ENCODE data around the gene PARN. TPM values are rescaled to one million over a fixed set of nuclear protein-coding genes. Genes with fewer than 3 reads are reported as not detected.
"Not testable (repeated sequence)": the region's sequence is repeated elsewhere in the genome, so short reads cannot be mapped to it uniquely, and the experiment has no call there.

PARN gene
- total RNA-seq, 2 experiments from 2014 or later, result 40.7 to 45.8 TPM

DNA sequence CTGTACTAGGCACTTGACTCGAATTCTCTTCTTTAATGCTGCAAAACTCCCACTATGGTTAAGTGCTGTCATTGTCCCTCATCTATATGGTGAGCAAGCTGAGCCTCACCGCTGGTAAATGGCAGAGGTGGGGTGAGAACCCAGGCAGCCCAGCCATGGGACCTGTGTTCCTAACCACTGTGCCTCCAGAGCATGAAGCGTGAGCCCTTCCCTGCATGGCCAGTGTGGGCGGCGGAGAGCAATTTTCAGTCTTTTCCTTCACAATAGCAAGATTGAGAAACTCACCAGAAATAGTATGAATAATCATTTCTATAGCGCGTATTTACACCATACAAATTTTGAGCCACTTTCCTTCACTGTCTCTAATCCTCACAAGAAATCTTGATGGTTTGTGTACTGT, 11.9 kb upstream of the PARN start:
- Mint-ChIP-seq H3K27me3 (no peaks in the 10 kb centered on the region), H3K36me3 (peaks cover 9% of the 10 kb centered on the region), H3K9me3 (no peaks in the 10 kb centered on the region), H3K27ac (no peak overlapping the region), H3K4me1 (peaks cover 4% of the 10 kb centered on the region), H3K4me3 (no peak overlapping the region)
- DNase-seq (no peak), ATAC-seq (ENCODE audit: low read depth) (no peak)
- POLR2A ChIA-PET, result interaction anchor here (1.1 kb wide), 1 partner anchor 8 kb away, joined by 6 read pairs; no protein-coding TSS in a partner anchor

- DNase-seq (no peak), ATAC-seq (ENCODE audit: low read depth) (no peak)
- Mint-ChIP-seq H3K9me3 (no peaks in the 10 kb centered on the region), H3K27me3 (no peaks in the 10 kb centered on the region), H3K4me1 (peaks cover 6% of the 10 kb centered on the region), H3K27ac (no peak overlapping the region), H3K36me3 (peaks cover 9% of the 10 kb centered on the region), H3K4me3 (no peak overlapping the region)
- POLR2A ChIA-PET, result no interaction called here
These were observed 11.1 kb upstream of the PARN start for GRCh38 chr16:14641206-14641605.

GRCh38 chr16:14640538-14640937, 10.5 kb upstream of the PARN start:
- no peaks in the 10 kb centered on the region for H3K9me3 Mint-ChIP-seq
- POLR2A ChIA-PET, result interaction anchor here (0.8 kb wide), 1 partner anchor 17 kb away, joined by 4 read pairs; no protein-coding TSS in a partner anchor
- no peak for DNase-seq
- peaks cover 12% of the 10 kb centered on the region for H3K36me3 Mint-ChIP-seq
- ATAC-seq (ENCODE audit: low read depth), result no peak
- H3K4me1 Mint-ChIP-seq, result peaks cover 11% of the 10 kb centered on the region
- no peak overlapping the region for H3K27ac Mint-ChIP-seq
- no peak overlapping the region for H3K4me3 Mint-ChIP-seq
- no peaks in the 10 kb centered on the region for H3K27me3 Mint-ChIP-seq

GRCh38 chr16:14636951-14637240, 6.8 kb upstream of the PARN start:
- H3K4me3 Mint-ChIP-seq; ATAC-seq (ENCODE audit: low read depth); DNase-seq; H3K27me3 Mint-ChIP-seq; H3K27ac Mint-ChIP-seq; POLR2A ChIA-PET; H3K9me3 Mint-ChIP-seq; H3K36me3 Mint-ChIP-seq: not testable (repeated sequence)
- H3K4me1 Mint-ChIP-seq, result peaks cover 25% of the 10 kb centered on the region

- DNase-seq; POLR2A ChIA-PET; H3K27me3 Mint-ChIP-seq; H3K4me3 Mint-ChIP-seq; H3K9me3 Mint-ChIP-seq; H3K36me3 Mint-ChIP-seq; H3K27ac Mint-ChIP-seq; ATAC-seq (ENCODE audit: low read depth): not testable (repeated sequence)
- peaks cover 28% of the 10 kb centered on the region for H3K4me1 Mint-ChIP-seq
These were observed 6.3 kb upstream of the PARN start for GRCh38 chr16:14636179-14636950.

DNA sequence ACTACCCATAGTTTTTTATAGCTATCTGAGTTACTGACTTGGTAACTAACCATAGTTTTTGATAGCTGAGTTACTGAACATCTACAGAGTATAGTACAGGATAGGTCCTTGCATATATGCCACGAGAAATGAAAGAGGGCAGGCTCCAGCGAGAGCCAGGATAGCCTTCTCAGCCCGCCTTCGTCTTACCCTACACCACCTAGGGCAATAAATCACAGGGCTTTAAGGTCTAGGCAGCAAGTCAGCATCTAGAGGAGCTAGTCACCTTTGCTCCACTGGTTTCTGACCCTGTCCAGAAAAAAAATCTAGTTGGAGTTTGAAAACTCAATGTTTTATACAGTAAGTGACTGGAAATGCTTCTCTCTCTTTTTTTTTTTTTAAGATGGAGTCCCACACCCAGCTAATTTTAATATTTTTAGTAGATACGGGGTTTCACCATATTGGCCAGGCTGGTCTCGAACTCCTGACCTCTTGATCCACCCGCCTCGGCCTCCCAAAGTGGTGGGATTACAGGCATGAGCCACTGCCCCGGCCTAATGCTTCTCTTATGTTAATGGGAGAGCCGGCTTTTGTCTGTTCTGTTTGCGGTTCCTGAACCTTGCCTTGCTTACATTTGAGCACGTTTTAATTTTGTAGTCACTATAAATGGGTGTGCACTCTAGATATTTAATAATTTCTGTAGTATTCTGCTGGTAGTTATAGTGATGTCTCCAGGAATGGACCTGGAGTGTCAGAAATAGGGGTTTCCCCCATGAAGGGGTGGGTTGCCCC, 5.5 kb upstream of the PARN start:
- POLR2A ChIA-PET, result interaction anchor here (0.5 to 0.7 kb wide), 2 partner anchors 9 to 21 kb away, joined by 3 to 4 read pairs; no protein-coding TSS in a partner anchor
- DNase-seq (no peak), ATAC-seq (ENCODE audit: low read depth) (no peak)
- no peak overlapping the region for H3K27ac Mint-ChIP-seq
- H3K36me3 Mint-ChIP-seq, result peaks cover 5% of the 10 kb centered on the region
- H3K27me3 Mint-ChIP-seq, result no peaks in the 10 kb centered on the region
- H3K4me1 Mint-ChIP-seq, result peaks cover 30% of the 10 kb centered on the region
- H3K9me3 Mint-ChIP-seq, result no peaks in the 10 kb centered on the region
- H3K4me3 Mint-ChIP-seq, result no peak overlapping the region

DNA sequence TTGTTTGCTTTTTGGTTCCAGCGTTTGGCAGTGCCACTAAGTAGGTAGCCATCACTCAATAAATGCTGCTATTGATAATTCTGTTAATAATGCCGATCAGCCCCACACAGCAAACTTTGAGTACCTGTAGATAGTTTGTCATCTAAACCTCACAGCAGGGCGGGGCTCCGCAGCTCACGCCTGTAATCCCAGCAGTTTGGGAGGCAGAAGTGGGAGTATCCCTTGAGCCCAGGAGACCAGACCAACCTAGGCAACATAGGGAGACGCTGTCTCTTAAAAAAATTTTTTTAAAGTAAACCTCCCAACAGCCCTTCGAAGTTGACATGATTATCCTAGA, 4.3 kb upstream of the PARN start:
- no peak for DNase-seq
- POLR2A ChIA-PET, result interaction anchor here (0.6 to 1.4 kb wide), 4 partner anchors 8 to 715 kb away, joined by 3 to 6 read pairs (median 4); partner anchors contain the start of gene ERCC4
- ATAC-seq (ENCODE audit: low read depth), result no peak
- peak overlapping the region; percentile 97 for H3K4me3 Mint-ChIP-seq
- H3K27me3 Mint-ChIP-seq, result no peaks in the 10 kb centered on the region
- peaks cover 7% of the 10 kb centered on the region for H3K36me3 Mint-ChIP-seq
- H3K27ac Mint-ChIP-seq, result peak overlapping the region; percentile 97
- peaks cover 36% of the 10 kb centered on the region for H3K4me1 Mint-ChIP-seq
- H3K9me3 Mint-ChIP-seq, result no peaks in the 10 kb centered on the region

DNA sequence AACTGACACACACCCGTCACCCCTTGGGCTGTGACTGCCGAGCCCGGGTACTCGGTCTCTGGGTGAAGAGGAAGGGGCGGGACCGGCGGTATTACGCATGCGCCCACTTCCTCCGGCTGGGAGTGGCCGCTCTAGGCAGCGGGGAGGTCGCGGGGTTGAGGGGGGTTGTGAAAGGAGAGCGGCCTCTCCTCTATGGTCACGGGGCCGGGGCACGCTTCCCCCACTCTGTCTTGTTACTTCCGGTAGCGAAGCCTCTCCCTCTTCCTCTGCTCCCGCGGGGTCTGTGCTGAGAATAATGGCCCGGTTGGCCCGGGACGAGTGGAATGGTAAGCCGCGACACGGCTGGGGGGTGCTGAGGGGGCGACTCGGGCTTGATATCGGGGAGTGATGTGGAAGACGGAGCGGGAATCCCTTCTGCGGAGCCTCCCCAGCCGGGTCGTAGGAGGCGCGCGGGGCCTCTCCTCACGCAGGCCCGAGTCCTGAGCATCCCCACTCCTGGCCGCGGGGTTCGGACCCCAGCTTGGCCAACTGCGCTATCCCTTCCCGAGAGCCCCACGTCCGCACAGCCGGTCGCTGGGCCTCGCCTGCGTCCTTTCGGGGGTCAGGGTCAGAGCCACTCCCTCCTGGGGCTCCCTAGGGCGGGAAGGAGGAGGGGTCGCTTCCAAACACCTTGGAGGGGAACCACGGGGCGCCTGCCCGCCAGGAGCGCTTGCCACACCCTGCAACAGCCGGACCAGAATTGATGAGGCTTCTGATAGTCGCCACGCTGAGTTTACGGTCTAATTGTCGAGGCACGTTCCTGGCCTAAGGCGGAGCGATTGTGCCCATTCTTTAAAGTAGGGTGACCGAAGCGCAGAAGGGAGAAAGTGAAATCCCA, 2.9 kb upstream of the PARN start, which contains the start of gene BFAR:
Gene BFAR (plus strand): TSS at position 259 of the 877 bp plus-strand sequence. CDS start 11,396 bp downstream, outside the sequence.
- H3K9me3 Mint-ChIP-seq, result no peaks in the 10 kb centered on the region

GRCh38 chr16:14630620-14631330, 715 bp upstream of the PARN start:
- Mint-ChIP-seq H3K27ac (peak overlapping the region; percentile 99), H3K4me1 (peaks cover 40% of the 10 kb centered on the region), H3K36me3 (peaks cover 12% of the 10 kb centered on the region), H3K4me3 (peak overlapping the region; percentile 97)
- ATAC-seq (ENCODE audit: low read depth); DNase-seq; H3K9me3 Mint-ChIP-seq; H3K27me3 Mint-ChIP-seq: not testable (repeated sequence)
- POLR2A ChIA-PET, result interaction anchor here (0.6 to 1.5 kb wide), 5 partner anchors 27 to 438 kb away, joined by 3 to 4 read pairs (median 3); no protein-coding TSS in a partner anchor

More for the DNA sequence above, 2.9 kb upstream of the PARN start, which contains the start of gene BFAR:
- Mint-ChIP-seq H3K4me3 (peak within 1 kb of the TSS; percentile 97), H3K36me3 (peaks cover 5% of the 10 kb centered on the region), H3K27ac (peak within 1 kb of the TSS; percentile 97), H3K4me1 (peaks cover 43% of the 10 kb centered on the region), H3K27me3 (no peaks in the 10 kb centered on the region)
- DNase-seq (peak; percentile 99), ATAC-seq (ENCODE audit: low read depth) (peak; percentile 79)
- POLR2A ChIA-PET, result interaction anchor here (0.6 to 1.4 kb wide), 5 partner anchors 9 to 1403 kb away, joined by 3 to 6 read pairs (median 4); no protein-coding TSS in a partner anchor

DNA sequence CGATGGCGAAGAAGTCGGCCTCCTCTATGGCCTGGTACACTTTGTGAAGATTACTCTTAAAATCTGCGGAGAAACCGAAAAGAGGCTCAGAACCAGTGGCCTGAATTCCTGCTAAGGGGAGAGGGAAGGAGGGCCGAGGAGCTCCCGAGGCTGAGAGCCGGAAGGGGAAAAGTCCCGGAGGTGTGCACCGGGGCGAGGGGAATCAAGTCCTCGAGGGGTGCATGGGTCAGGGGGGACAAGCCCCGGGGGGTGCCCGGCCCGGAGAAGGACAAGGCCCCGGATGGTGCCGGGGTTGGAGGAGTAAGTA, 495 bp downstream of the PARN start:
- peak overlapping the region; percentile 99 for H3K27ac Mint-ChIP-seq
- no peaks in the 10 kb centered on the region for H3K9me3 Mint-ChIP-seq
- H3K27me3 Mint-ChIP-seq, result no peaks in the 10 kb centered on the region
- POLR2A ChIA-PET, result interaction anchor here (1.2 to 1.5 kb wide), 2 partner anchors 28 to 34 kb away, joined by 3 to 4 read pairs; no protein-coding TSS in a partner anchor
- peak overlapping the region; percentile 97 for H3K4me3 Mint-ChIP-seq
- DNase-seq (no peak), ATAC-seq (ENCODE audit: low read depth) (peak; percentile 3)
- H3K36me3 Mint-ChIP-seq, result peaks cover 14% of the 10 kb centered on the region
- peaks cover 35% of the 10 kb centered on the region for H3K4me1 Mint-ChIP-seq

- POLR2A ChIA-PET, result interaction anchor here (1.2 to 1.5 kb wide), 2 partner anchors 28 to 33 kb away, joined by 3 to 4 read pairs; no protein-coding TSS in a partner anchor
- Mint-ChIP-seq H3K4me3 (peak overlapping the region; percentile 97), H3K4me1 (peaks cover 29% of the 10 kb centered on the region), H3K27me3 (no peaks in the 10 kb centered on the region), H3K27ac (peak overlapping the region; percentile 99), H3K36me3 (peaks cover 14% of the 10 kb centered on the region), H3K9me3 (no peaks in the 10 kb centered on the region)
- DNase-seq (no peak), ATAC-seq (ENCODE audit: low read depth) (no peak)
These were observed 1.1 kb downstream of the PARN start for GRCh38 chr16:14628806-14629611.

GRCh38 chr16:14627078-14627477, 3.0 kb downstream of the PARN start:
- H3K36me3 Mint-ChIP-seq, result peaks cover 20% of the 10 kb centered on the region
- H3K9me3 Mint-ChIP-seq, result no peaks in the 10 kb centered on the region

More at GRCh38 chr16:14627078-14627477, 3.0 kb downstream of the PARN start:
- Mint-ChIP-seq H3K27me3 (no peaks in the 10 kb centered on the region), H3K27ac (no peak overlapping the region), H3K4me1 (peaks cover 27% of the 10 kb centered on the region), H3K4me3 (no peak overlapping the region)
- DNase-seq (no peak), ATAC-seq (ENCODE audit: low read depth) (no peak)
- POLR2A ChIA-PET, result no interaction called here
